A549 treated with dexamethasone at 1 μM for 4 hours (cell line): Measurements from ENCODE around the gene PARD3B. TPM values are rescaled to one million over a fixed set of nuclear protein-coding genes. Genes with fewer than 3 reads are reported as not detected.

Experiments used
- total RNA-seq: library from RNA; stranded (reverse); fragments of 200-300 nt; extraction: Qiagen RNA extraction; gene quantifications from 5 replicates; pipeline ENCODE4 v1.2.3, GENCODE V29; 2022

The PARD3B gene
- 0.52 to 1.4 TPM (median 0.90 TPM) in 5 replicates for total RNA-seq

GRCh38 chr2:204544961-204545860 is at the start of gene PARD3B:
Gene PARD3B (plus strand): TSS chr2:204545475. CDS start chr2:204546000, 525 bp downstream.

